Measurements from ENCODE around the gene TMED10.

The TMED10 gene

GRCh38 chr14:75164809-75165208, 11.6 kb downstream of the TMED10 start:
- H3K4me3 ChIP-seq (ENCODE audit: low read depth, low read length) = no peak overlapping the region
- no peak for TF ChIP-seq CTCF (IDR thresholded peaks at IDR 0.05; ENCODE audit: control insufficient read depth, extremely low read depth, insufficient read depth)
- DNase-seq (ENCODE audit: low read depth) = no peak

- no peak for DNase-seq (ENCODE audit: low read depth)
- H3K4me3 ChIP-seq (ENCODE audit: low read depth, low read length) = no peak overlapping the region
- no peak for TF ChIP-seq CTCF (IDR thresholded peaks at IDR 0.05; ENCODE audit: control insufficient read depth, extremely low read depth, insufficient read depth)
Observed at GRCh38 chr14:75163677-75164076, 12.7 kb downstream of the TMED10 start.

- no peak overlapping the region for H3K4me3 ChIP-seq (ENCODE audit: low read depth, low read length)
- no peak for DNase-seq (ENCODE audit: low read depth)
- no peak for TF ChIP-seq CTCF (IDR thresholded peaks at IDR 0.05; ENCODE audit: control insufficient read depth, extremely low read depth, insufficient read depth)
Observed at GRCh38 chr14:75162631-75163030, 13.8 kb downstream of the TMED10 start.

GRCh38 chr14:75158843-75159614, 17.4 kb downstream of the TMED10 start:
- no peak for DNase-seq (ENCODE audit: low read depth)
- TF ChIP-seq CTCF (IDR thresholded peaks at IDR 0.05; ENCODE audit: control insufficient read depth, extremely low read depth, insufficient read depth) = no peak
- H3K4me3 ChIP-seq (ENCODE audit: low read depth, low read length) = no peak overlapping the region

- TF ChIP-seq CTCF (IDR thresholded peaks at IDR 0.05; ENCODE audit: control insufficient read depth, extremely low read depth, insufficient read depth) = no peak
- DNase-seq (ENCODE audit: low read depth) = no peak
- no peak overlapping the region for H3K4me3 ChIP-seq (ENCODE audit: low read depth, low read length)
Observed at GRCh38 chr14:75156901-75157300, 19.5 kb downstream of the TMED10 start.

GRCh38 chr14:75156111-75156510, 20.3 kb downstream of the TMED10 start:
- TF ChIP-seq CTCF (IDR thresholded peaks at IDR 0.05; ENCODE audit: control insufficient read depth, extremely low read depth, insufficient read depth) = no peak
- no peak for DNase-seq (ENCODE audit: low read depth)
- H3K4me3 ChIP-seq (ENCODE audit: low read depth, low read length) = no peak overlapping the region

- TF ChIP-seq CTCF (IDR thresholded peaks at IDR 0.05; ENCODE audit: control insufficient read depth, extremely low read depth, insufficient read depth) = no peak
- DNase-seq (ENCODE audit: low read depth) = no peak
- no peak overlapping the region for H3K4me3 ChIP-seq (ENCODE audit: low read depth, low read length)
Observed at GRCh38 chr14:75155169-75155568, 21.2 kb downstream of the TMED10 start.
